Measurements from ENCODE around the gene SUGP1. TPM values are rescaled to one million over a fixed set of nuclear protein-coding genes. Genes with fewer than 3 reads are reported as not detected.
"Not testable (repeated sequence)": the region's sequence is repeated elsewhere in the genome, so short reads cannot be mapped to it uniquely, and the experiment has no call there.

The SUGP1 gene
- total RNA-seq, 1 donor from 2014 or later: 17.7 TPM

- DNase-seq (ENCODE audit: low read depth in 2 of 2): no peak
Measured at GRCh38 chr19:19267305-19267704, 53.0 kb downstream of the SUGP1 start.

- no peak for DNase-seq (ENCODE audit: low read depth in 2 of 2)
Measured at GRCh38 chr19:19263886-19264487, 56.3 kb downstream of the SUGP1 start.

GRCh38 chr19:19262190-19263057 is 57.9 kb downstream of the SUGP1 start:
- DNase-seq (ENCODE audit: low read depth in 2 of 2): no peak

DNA sequence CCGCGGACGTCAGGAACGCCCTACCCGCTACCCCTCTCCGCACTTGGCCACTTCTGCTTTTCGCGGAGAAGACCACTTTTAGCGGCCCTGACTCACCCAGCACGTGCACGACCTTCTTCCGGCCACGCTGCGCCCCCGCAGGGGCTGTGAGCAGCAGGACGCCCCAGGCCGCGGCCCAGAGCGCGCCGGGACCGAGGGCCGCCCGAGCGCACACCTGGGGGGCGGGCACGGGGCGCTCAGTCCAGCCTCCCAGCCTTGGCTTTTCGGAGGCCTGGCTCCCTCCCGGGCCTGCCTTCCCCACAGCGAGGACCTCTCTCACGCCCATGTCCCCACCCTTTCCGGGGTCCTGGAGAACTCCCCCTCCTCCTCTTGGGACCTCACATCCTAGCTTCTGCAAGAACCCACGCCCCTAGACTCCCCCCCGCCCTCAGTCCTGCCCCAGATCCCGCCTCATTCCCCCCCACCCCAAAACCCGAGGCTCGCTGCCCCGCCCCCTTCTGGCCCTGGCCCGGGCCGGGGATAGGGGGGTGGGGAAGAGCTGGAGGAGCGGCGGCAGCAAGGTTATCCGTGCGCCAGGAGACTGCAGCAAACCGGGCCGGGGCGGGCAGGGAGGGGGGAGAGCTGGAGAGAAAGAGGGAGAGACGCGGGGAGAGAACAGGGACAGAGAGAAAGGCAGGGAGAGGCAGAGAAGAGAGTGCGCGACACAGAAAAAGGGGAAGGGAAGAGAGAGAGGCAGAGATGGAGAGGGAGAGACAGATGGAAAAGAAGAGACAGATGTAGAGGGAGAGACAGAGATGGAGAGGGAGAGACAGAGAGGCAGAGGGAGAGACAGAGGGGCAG is 58.7 kb downstream of the SUGP1 start:
- DNase-seq (ENCODE audit: low read depth in 2 of 2): no peak

- no peak for DNase-seq (ENCODE audit: low read depth in 2 of 2)
Measured at GRCh38 chr19:19260417-19261214, 59.7 kb downstream of the SUGP1 start.

GRCh38 chr19:19259741-19260140 is 60.6 kb downstream of the SUGP1 start:
- DNase-seq (ENCODE audit: low read depth in 2 of 2): peak in 1 of 2 donors; percentile 19

DNA sequence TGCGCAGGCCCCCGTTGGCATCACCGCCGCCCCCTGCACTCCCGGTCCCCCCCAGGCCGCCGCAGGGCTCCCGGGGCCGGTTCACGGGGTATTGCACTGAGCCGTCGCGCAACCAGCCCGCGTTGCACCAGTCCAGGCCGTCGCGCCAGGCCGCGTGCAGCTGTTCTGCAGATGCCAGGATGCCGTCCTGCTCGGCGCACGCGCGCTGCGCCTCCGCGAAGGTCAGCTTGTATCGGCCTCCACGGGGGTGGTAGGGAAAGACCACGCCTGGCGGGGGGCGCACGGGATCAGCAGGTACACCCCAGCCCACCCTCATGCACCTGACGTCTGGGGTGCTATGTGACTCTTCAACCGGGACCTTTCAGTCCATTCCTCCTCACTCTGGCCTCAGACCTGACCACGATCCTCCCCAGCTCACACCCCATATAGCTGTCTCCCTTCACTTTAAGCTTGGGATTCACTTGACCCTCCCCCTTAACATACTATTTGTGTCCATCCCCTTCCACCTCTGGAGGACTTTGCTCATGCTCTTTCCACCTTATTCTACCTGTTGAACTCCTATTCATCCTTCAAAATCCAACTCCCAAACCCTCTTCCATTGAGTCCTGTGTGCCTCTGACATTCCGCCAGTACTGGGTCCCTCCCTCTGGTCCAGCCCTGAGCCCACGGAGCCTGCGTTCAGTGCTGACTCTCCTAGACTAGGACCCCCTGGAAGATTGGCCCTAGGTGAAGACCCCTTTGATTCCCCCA is 61.5 kb downstream of the SUGP1 start:
- DNase-seq (ENCODE audit: low read depth in 2 of 2): no peak

GRCh38 chr19:19257836-19258588 is 62.3 kb downstream of the SUGP1 start:
- DNase-seq (ENCODE audit: low read depth in 2 of 2): no peak

DNA sequence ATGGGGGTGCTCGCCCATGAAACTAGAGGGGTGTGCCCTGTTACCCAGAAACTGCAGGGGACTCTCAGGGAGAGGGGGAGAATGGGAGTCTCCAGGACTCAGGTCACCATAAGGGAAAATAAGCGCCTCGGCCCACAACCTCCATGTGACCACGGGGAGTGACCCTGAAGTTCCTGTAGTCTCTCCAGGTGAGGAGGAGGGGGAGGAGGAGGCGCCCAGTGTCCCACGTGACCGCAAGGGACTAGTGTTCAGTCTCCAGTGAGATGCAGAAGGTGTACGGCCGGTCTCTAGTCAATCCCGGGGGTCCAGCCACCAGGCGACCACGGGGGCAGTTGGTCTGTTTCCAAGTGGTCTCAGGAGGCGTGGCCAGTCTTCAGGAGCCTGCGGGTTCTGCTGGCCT is 63.2 kb downstream of the SUGP1 start:
- DNase-seq (ENCODE audit: low read depth in 2 of 2): no peak

- DNase-seq (ENCODE audit: low read depth in 2 of 2): no peak
Measured at GRCh38 chr19:19256072-19256969, 64.0 kb downstream of the SUGP1 start.

DNA sequence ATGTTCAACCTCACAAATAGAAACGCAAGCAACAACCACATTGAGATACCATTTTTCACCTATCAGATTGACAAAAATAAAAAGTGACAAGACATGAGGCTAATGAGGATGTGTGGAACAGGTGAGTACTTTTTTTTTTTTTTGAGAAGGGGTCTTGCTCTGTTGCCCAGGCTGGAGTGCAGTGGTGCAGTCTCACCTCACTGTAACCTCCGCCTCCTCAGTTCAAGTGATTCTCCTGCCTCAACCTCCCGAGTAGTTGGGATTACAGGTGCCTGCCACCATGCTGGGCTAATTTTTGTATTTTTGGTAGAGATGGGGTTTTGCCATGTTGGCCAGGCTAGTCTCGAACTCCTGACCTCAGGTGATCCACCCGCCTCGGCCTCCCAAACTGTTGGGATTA is 66.9 kb downstream of the SUGP1 start:
- DNase-seq (ENCODE audit: low read depth in 2 of 2): not testable (repeated sequence)

DNA sequence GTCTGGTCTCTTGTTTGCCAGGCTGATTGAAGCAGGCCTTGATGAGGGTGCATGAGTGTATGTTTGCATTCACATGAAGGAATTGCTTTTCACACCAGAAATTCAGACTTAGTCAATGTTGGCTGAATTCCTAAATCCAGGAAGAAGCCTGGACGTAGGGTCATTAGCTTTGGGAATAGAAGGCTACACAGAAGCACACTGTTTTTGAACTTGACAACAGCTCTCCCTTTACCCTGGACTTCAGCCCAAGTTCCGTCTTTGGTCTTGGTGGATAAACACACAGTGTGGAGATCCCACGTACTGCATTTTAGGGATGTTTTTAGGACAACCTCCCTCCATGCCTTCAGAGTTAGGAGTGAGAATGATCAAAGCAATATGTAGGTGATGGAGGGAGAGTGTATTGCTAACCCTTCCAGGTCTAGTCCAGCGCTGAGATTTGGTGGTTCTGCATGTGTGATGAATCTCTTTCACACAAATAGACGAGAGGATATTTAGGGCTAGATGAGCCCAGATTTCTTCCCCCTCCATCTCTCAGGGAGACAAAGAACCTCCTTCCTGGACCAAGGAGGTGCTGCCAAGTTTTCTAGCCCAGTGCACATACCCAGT is 70.0 kb downstream of the SUGP1 start:
- no peak for DNase-seq (ENCODE audit: low read depth in 2 of 2)

DNA sequence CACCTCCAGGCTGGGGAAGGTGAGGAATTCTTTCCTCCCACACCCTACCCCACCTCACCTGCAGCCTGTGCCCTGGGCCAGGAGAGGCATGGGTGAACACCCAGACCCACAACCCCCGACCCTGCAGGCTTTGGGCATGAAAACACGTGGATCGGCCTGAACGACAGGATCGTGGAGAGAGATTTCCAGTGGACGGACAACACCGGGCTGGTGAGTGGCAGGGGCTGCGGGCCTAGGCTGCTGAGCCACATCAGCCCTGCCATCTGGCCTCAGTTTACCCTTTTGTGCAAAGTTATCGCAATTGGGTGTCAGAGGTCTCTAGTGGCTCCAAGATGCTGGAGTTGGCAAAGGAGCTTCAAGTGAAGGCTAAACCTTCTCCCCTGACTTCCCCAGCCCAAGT is 79.8 kb downstream of the SUGP1 start:
- no peak for DNase-seq (ENCODE audit: low read depth in 2 of 2)

- no peak for DNase-seq (ENCODE audit: low read depth in 2 of 2)
Measured at GRCh38 chr19:19239675-19240074, 80.6 kb downstream of the SUGP1 start.

DNA sequence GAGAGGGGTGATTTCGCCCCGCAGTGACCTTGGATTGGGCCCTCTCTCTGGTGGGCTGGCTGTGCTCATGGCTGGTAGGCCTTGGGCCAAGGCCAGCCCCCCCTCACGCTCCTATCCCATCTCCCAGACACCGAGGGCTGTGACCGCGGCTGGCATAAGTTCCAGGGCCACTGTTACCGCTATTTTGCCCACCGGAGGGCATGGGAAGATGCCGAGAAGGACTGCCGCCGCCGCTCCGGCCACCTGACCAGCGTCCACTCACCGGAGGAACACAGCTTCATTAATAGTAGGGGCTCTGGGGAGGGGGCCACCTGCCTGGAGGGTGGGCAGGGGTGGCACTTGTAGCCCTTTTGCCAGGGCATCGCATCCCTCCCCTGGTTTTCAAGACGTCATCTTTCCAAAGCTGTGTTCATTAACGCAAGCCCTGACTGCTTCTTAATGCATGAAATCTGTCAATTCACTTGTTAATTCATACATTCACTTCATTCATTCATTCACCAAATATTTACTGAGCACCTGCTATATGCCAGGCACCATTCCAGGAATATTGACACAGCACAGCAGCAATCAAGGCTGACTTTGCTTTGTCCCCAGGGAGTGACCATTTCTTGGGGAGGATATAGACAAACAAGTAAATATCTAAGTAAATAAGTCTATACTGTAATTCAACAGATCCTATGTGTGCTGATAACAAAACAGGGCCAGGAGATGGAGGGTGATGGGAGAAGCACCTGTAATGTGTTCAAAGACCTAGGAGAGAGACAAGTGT is 82.0 kb downstream of the SUGP1 start:
- DNase-seq (ENCODE audit: low read depth in 2 of 2): no peak

DNA sequence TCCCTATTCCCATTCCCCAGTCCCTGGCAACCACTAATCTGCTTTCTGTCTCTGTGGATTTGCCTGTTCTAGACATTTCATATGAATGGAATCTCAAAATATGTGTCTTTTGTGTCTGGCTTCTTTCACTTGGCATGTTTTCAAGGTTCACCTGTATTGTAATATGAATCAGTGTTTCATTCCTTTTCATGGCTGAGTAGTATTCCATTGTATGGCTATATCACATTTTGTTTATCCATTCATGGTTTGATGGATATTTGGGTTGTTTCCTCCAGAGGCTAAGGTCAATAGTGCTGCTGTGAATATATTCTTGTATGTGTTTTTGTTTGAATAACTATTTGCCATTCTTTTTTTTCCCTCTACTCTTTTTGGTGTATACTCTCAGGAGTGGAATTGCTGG is 84.1 kb downstream of the SUGP1 start:
- no peak for DNase-seq (ENCODE audit: low read depth in 2 of 2)

GRCh38 chr19:19234220-19234816 is 86.0 kb downstream of the SUGP1 start:
- no peak for DNase-seq (ENCODE audit: low read depth in 2 of 2)
